CD4-positive, CD25-positive, alpha-beta regulatory T cell (primary cell): ENCODE results near the gene STX4. TPM values are rescaled to one million over a fixed set of nuclear protein-coding genes. Genes with fewer than 3 reads are reported as not detected.

ENCODE experiments used
- polyA plus RNA-seq, 4 donors: library from polyadenylated mRNA; unstranded; fragments of 300-500 nt; fragmentation: Illumina TruSeq; gene quantifications; one replicate each; pipeline ENCODE4 v1.2.3, GENCODE V29; 2021
- total RNA-seq: library from RNA; stranded (reverse); gene quantifications from one replicate; pipeline ENCODE4 v1.2.3, GENCODE V29; 2022

Gene STX4
- total and polyA plus RNA-seq, 5 donors from 2014 or later: 19.1 to 80.7 (median 27.2) TPM

Other genes with a start within 250 kb of the STX4 start
- 0.49 TPM for gene ZNF629, start 246.4 kb upstream of the STX4 start, total RNA-seq
- under 1 TPM; 0.23 to 0.79 (median 0.39) TPM for gene ZNF629, start 246.4 kb upstream of the STX4 start, polyA plus RNA-seq
- 22.9 TPM for gene BCL7C, start 139.5 kb upstream of the STX4 start, total RNA-seq
- gene BCL7C, start 139.5 kb upstream of the STX4 start, polyA plus RNA-seq: 10 to 100 TPM; 31.4 to 43.7 (median 41.2) TPM
- 0.30 TPM for gene CTF1, start 136.9 kb upstream of the STX4 start, total RNA-seq
- not detected for gene CTF1, start 136.9 kb upstream of the STX4 start, polyA plus RNA-seq
- 13.0 TPM for gene FBXL19, start 110.0 kb upstream of the STX4 start, total RNA-seq
- gene FBXL19, start 110.0 kb upstream of the STX4 start, polyA plus RNA-seq: under 1 TPM in 3 of 4 donors, not detected in 1; 0.14 to 0.21 (median 0.17) TPM
- 7.7 TPM for gene ORAI3, start 84.5 kb upstream of the STX4 start, total RNA-seq
- 10 to 100 TPM; 30.7 to 34.7 (median 31.7) TPM for gene ORAI3, start 84.5 kb upstream of the STX4 start, polyA plus RNA-seq
- 35.2 TPM for gene SETD1A, start 75.8 kb upstream of the STX4 start, total RNA-seq
- 1 to 10 TPM in 1 of 4 donors, under 1 TPM in 3; 0.33 to 1.4 (median 0.63) TPM for gene SETD1A, start 75.8 kb upstream of the STX4 start, polyA plus RNA-seq
- gene HSD3B7, start 48.4 kb upstream of the STX4 start, total RNA-seq: not detected
- under 1 TPM in 2 of 4 donors, not detected in 2; 0.07 to 0.31 TPM for gene HSD3B7, start 48.4 kb upstream of the STX4 start, polyA plus RNA-seq
- 0.74 TPM for gene STX1B, start 22.9 kb upstream of the STX4 start, total RNA-seq
- not detected for gene STX1B, start 22.9 kb upstream of the STX4 start, polyA plus RNA-seq
- 16.8 TPM for gene ZNF668, start 40.7 kb downstream of the STX4 start, total RNA-seq
- gene ZNF668, start 40.7 kb downstream of the STX4 start, polyA plus RNA-seq: 10 to 100 TPM in 1 of 4 donors, 1 to 10 TPM in 3; 6.4 to 15.8 (median 7.6) TPM
- 23.4 TPM for gene ZNF646, start 40.9 kb downstream of the STX4 start, total RNA-seq
- gene ZNF646, start 40.9 kb downstream of the STX4 start, polyA plus RNA-seq: 1 to 10 TPM; 2.2 to 5.5 (median 3.4) TPM
- gene PRSS53, start 55.4 kb downstream of the STX4 start, total RNA-seq: 8.2 TPM
- 1 to 10 TPM in 1 of 4 donors, under 1 TPM in 3; 0.41 to 1.7 (median 0.59) TPM for gene PRSS53, start 55.4 kb downstream of the STX4 start, polyA plus RNA-seq
- gene VKORC1, start 61.2 kb downstream of the STX4 start, total RNA-seq: 38.1 TPM
- 100 to 1,000 TPM in 3 of 4 donors, 10 to 100 TPM in 1; 97.8 to 113 (median 105) TPM for gene VKORC1, start 61.2 kb downstream of the STX4 start, polyA plus RNA-seq
- 8.2 TPM for gene BCKDK, start 74.8 kb downstream of the STX4 start, total RNA-seq
- gene BCKDK, start 74.8 kb downstream of the STX4 start, polyA plus RNA-seq: 10 to 100 TPM; 19.5 to 24.7 (median 23.5) TPM
- 103 TPM for gene KAT8, start 84.1 kb downstream of the STX4 start, total RNA-seq
- gene KAT8, start 84.1 kb downstream of the STX4 start, polyA plus RNA-seq: 10 to 100 TPM; 31.8 to 49.2 (median 44.4) TPM
- gene PRSS8, start 102.2 kb downstream of the STX4 start, total RNA-seq: not detected
- gene PRSS8, start 102.2 kb downstream of the STX4 start, polyA plus RNA-seq: not detected
- 0.39 TPM for gene PRSS36, start 116.5 kb downstream of the STX4 start, total RNA-seq
- gene PRSS36, start 116.5 kb downstream of the STX4 start, polyA plus RNA-seq: 1 to 10 TPM in 3 of 4 donors, under 1 TPM in 1; 0.46 to 1.4 (median 1.2) TPM
- gene FUS, start 146.6 kb downstream of the STX4 start, total RNA-seq: 918 TPM
- gene FUS, start 146.6 kb downstream of the STX4 start, polyA plus RNA-seq: 100 to 1,000 TPM; 119 to 147 (median 132) TPM
- 25.0 TPM for gene PYCARD, start 169.2 kb downstream of the STX4 start, total RNA-seq
- gene PYCARD, start 169.2 kb downstream of the STX4 start, polyA plus RNA-seq: 10 to 100 TPM; 50.6 to 82.9 (median 68.3) TPM
- 0.20 TPM for gene TRIM72, start 180.6 kb downstream of the STX4 start, total RNA-seq
- not detected for gene TRIM72, start 180.6 kb downstream of the STX4 start, polyA plus RNA-seq
- not detected for gene PYDC1, start 183.6 kb downstream of the STX4 start, total RNA-seq
- not detected for gene PYDC1, start 183.6 kb downstream of the STX4 start, polyA plus RNA-seq
- 13.1 TPM for gene ITGAM, start 226.4 kb downstream of the STX4 start, total RNA-seq
- 1 to 10 TPM in 3 of 4 donors, under 1 TPM in 1; 0.71 to 4.8 (median 1.4) TPM for gene ITGAM, start 226.4 kb downstream of the STX4 start, polyA plus RNA-seq